ENCODE measurements around the gene TPP1.

Gene TPP1

GRCh38 chr11:6619004-6619745 lies at the start of gene TPP1:
TSS of gene TPP1 (minus strand) at chr11:6619422. CDS start at chr11:6619400, 22 bp downstream.
- peak; percentile 95 for DNase-seq

DNA sequence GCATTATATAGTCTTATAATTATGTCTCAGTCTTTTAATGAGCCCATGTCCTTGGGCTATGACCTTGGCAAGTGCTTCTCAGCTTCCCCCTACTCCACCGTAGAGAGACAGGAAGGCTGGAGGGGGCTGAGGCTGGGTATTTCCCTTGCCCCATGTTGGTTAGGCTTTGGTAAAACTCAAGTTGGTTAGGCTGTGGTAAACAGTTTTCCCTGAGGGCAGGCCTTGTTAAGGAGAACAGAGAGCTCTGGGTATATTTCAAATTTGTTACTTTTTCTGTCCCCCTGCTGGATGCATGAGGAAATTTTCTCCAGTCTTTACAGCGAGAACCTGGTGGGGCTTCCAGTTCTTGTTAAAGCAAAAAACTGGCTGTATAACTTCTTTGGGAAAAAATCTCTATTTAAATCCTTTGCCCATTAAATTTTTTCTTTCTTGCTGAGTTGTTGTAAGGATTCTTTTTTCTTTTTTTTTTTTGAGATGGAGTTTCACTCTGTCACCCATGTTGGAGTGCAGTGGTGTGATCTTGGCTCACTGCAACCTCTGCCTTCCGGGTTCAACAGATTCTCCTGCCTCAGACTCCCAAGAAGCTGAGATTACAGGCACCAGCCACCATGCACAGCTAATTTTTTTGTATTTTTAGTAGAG lies 48.6 kb upstream of the TPP1 start:
- peak; percentile 74 for DNase-seq

GRCh38 chr11:6666302-6667183 lies 47.3 kb upstream of the TPP1 start:
- peak; percentile 60 for DNase-seq

GRCh38 chr11:6664551-6664950 lies 45.3 kb upstream of the TPP1 start:
- DNase-seq = no peak

DNA sequence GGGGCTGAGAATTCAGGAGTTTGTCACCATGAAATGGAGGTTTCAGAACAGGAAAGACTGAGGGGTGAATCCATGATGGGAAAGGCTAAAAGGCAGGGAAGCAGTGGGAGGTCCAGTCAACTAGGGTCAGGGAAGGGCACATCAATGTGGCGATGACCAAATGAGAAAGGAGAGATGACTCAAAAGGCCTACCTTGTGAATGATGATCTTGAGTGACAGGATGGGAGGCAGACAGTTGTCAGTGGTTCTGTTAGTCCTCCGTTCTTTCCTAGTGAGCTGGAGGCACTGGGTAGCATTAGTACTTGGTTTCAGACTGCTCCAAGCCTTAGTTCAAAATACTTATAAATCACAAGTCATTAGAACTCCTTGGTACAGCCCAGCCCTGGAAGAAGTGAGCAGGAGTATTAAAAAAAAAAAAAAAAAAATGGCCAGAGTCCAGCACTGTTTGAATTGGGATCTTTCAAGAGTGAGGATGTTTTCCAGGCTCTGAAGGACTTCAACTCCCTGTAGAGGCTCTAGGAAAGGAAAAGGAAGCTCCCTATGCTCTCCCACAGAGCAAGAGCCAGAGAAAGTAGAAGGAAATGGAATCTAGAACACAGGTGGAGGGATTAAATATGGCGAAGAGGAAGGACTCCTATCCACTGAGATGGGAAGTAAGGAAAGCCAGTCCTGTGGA lies 44.7 kb upstream of the TPP1 start:
- DNase-seq = no peak

DNA sequence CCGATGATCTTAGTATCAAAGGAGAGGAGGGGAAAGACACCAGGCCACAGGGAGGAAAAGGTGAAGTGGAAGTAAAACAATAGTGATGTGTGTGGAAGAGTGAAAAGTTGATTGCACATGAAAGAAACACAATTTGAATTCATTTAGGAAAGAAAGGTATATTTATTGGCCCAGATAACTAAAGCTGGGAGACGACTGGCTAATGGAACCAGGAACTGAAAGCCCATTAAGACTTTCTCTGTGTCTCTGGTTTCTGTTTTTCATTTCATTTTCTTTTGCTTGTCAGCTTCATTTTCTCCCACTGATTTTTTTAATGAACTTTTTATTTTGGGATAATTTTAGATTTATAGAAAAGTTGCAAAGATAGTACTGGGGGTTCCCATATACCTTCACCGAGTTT lies 41.5 kb upstream of the TPP1 start:
- no peak for DNase-seq

DNA sequence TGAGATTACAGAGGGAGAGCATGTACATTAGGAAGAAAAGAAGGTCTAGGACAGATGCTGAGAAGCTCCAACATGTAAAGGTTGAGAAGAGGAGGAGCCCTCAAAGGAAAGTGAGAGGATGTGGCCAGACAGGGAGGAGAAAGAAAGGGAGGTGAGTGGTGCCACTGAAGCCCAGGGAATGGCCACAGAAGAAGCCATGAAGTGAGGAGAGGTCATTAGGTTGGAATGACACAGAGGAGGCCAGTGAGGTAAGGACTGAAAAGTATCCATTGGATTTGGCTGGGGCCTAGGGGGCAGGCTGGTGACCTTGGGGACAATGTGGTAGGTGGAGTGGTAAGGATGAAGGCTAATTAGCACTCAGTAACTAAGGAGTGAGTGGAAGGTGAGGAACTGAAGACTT lies 39.4 kb upstream of the TPP1 start:
- no peak for DNase-seq

GRCh38 chr11:6657346-6657745 lies 38.1 kb upstream of the TPP1 start:
- DNase-seq = no peak

GRCh38 chr11:6656936-6657335 lies 37.7 kb upstream of the TPP1 start:
- no peak for DNase-seq

DNA sequence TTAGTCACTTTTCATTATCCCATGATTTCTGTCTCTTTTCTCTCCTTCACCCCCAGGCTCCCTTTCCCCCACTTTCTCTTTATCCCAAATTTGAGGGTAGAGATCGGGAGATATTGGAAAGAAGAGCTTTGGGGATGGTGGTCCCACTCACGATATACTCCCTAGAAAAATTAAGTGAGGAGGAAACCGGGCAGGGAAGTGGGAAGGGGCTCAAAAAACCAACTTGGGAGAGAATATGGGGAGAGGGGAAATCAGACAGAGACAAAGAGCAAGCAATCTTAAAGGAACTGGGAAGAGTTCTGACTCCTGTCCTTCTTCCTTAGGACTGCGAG lies 37.3 kb upstream of the TPP1 start:
- DNase-seq = no peak

GRCh38 chr11:6655790-6656583 lies 36.8 kb upstream of the TPP1 start, which contains the start of gene DCHS1:
TSS of gene DCHS1 (minus strand) at chr11:6655809. CDS start at chr11:6641613, 14,196 bp downstream.
- no peak for DNase-seq

DNA sequence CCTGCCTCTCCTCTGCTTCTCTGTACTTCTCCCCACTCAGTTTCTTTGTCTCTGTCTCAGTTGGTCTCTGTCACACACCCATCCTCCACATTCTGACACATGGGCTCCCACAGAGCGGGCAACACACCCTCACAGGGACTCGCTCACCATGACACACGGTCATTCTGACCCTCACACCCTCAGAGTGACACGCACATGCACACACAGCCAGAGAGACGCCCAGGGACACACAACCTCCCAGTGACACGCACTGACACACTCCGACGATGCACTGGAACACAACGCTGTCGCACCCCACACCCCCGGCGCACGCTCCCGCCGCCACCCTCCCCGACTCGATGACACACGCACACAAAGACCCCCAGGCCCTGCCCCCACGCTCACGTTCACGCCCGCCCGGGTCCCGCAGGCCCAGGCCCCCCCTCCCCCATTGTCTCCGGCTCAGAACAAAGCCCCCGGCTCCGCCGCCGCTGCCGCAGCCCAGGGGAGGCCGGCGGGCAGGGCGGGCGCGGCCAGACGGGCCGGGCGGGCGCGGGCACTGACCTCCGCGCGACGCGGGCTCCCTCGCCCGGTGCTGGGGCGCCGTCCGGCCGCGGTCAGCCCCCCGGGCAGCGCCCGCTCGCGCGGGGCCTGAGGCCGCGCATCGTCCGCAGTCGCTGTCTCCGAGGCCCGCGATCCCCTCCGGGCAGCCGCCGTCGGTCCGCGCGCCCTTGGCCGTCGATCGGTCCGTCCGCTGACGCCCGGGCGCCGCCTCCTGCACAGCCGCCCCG lies 36.0 kb upstream of the TPP1 start:
- DNase-seq = no peak

- no peak for DNase-seq
Measured at GRCh38 chr11:6654281-6655019, 35.2 kb upstream of the TPP1 start.

DNA sequence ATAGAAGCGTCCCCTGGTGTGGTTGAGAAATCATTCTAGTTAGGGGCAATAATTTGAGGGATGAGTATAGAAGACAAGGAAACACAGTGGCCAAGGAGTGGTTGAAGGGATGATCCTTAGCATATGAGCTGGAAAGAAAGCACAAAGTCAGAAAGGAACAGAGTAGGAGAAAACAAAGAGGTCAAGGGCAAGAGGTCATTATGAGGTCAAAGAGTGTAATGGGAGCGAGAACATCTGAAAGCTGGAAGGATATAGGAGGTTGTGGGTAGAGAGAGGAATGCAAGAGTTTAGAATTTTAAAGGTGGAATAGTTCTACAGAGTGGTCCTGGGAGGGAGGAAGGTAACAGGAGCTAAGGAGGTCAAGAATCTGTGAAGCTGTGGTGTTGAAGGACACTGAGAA lies 34.4 kb upstream of the TPP1 start:
- DNase-seq = no peak

GRCh38 chr11:6653097-6653496 lies 33.9 kb upstream of the TPP1 start:
- DNase-seq = no peak

- DNase-seq = no peak
Measured at GRCh38 chr11:6652182-6652581, 33.0 kb upstream of the TPP1 start.

DNA sequence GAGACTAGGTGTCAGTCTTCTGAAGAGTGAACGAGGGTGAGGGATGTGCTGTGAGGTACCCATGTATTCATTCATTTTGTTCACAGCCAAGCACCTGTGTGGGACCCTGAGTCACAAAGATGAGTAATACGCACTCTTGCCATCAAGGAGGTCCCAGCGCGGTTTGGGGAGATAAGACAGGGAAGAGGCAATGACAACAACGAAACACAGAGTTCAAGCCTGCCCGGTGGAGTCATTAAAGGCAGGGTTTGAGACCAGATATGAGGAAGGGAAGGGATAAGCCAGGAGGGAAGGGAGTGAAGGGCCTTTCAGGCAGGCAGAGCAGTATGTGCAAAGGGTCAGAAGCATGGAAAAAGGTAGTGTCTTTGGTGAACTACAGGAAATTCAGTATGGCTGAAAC lies 31.8 kb upstream of the TPP1 start:
- no peak for DNase-seq

DNA sequence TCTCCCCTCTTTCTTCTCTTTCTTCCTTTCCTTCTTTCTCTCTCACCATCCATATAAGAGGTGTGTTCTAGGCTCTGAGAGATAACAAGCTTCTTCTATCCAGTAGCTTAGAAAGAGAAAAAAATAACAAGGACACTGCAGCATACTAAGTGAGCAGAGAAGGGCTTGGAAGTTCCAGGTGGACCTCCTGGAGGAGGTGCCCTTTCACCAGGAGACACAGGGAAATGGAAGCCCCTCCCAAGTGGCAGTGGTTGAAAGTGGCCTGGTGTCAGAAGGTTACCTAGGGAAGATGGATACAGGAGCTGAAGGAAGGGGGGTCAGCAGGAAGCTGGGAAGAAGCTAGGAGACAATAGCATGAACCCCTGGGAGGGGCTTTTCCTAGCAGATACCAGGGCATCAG lies 30.9 kb upstream of the TPP1 start:
- no peak for DNase-seq

- DNase-seq = no peak
Measured at GRCh38 chr11:6648501-6648900, 29.3 kb upstream of the TPP1 start.

DNA sequence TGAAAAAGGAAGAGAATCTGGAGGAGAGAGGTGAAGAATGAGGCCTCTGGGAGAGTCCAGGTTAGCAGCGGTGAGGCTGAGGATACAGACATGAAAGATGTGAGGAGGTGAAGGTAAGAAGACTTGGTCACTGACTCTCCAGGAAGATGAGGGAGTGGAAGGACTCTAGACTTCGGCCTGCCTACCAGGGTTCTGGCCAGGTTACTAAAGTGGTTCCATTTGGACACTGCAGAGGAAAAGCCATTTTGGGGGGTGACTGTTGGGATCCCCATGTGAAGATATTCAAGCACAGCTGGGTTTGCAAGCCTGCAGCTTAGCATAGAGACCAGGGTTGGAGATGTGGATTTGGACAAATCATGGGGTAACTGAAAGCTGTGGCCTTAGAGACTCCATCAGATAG lies 28.6 kb upstream of the TPP1 start:
- DNase-seq = no peak
